ENCODE measurements around the gene MYLK3.

Gene MYLK3

GRCh38 chr16:46721885-46722284 is 26.3 kb downstream of the MYLK3 start:
- no peak for DNase-seq

GRCh38 chr16:46720619-46721018 is 27.5 kb downstream of the MYLK3 start:
- DNase-seq, result no peak

- DNase-seq, result no peak
Measured at GRCh38 chr16:46719528-46719927, 28.6 kb downstream of the MYLK3 start.

GRCh38 chr16:46718214-46718613 is 29.9 kb downstream of the MYLK3 start:
- no peak for DNase-seq

- no peak for DNase-seq
Measured at GRCh38 chr16:46717692-46718091, 30.5 kb downstream of the MYLK3 start.

GRCh38 chr16:46715769-46716305 is 32.3 kb downstream of the MYLK3 start:
- DNase-seq, result no peak

GRCh38 chr16:46714797-46715591 is 33.1 kb downstream of the MYLK3 start:
- no peak for DNase-seq

- DNase-seq, result no peak
Measured at GRCh38 chr16:46713634-46714033, 34.5 kb downstream of the MYLK3 start.

GRCh38 chr16:46712911-46713310 is 35.2 kb downstream of the MYLK3 start:
- no peak for DNase-seq

GRCh38 chr16:46711106-46712058 is 36.8 kb downstream of the MYLK3 start:
- no peak for DNase-seq

GRCh38 chr16:46709469-46710005 is 38.6 kb downstream of the MYLK3 start:
- no peak for DNase-seq

GRCh38 chr16:46706642-46707041 is 41.5 kb downstream of the MYLK3 start:
- no peak for DNase-seq

- no peak for DNase-seq
Measured at GRCh38 chr16:46702030-46702429, 46.1 kb downstream of the MYLK3 start.

- DNase-seq, result no peak
Measured at GRCh38 chr16:46701615-46702014, 46.5 kb downstream of the MYLK3 start.

GRCh38 chr16:46700048-46700447 is 48.1 kb downstream of the MYLK3 start:
- no peak for DNase-seq

GRCh38 chr16:46696957-46697356 is 51.2 kb downstream of the MYLK3 start:
- no peak for DNase-seq

- DNase-seq, result no peak
Measured at GRCh38 chr16:46695937-46696336, 52.2 kb downstream of the MYLK3 start.

- DNase-seq, result no peak
Measured at GRCh38 chr16:46693598-46693997, 54.5 kb downstream of the MYLK3 start.

GRCh38 chr16:46691726-46692125 is 56.4 kb downstream of the MYLK3 start:
- DNase-seq, result no peak

GRCh38 chr16:46690281-46691178 is 57.6 kb downstream of the MYLK3 start:
- no peak for DNase-seq

- peak; percentile 98 for DNase-seq
Measured at GRCh38 chr16:46689365-46690280, 58.5 kb downstream of the MYLK3 start, which contains the start of gene ORC6. ORC6 (plus strand) TSS chr16:46689659; CDS start chr16:46689706, 47 bp downstream.
